ENCODE results near the gene WDFY3.
"Not testable (repeated sequence)": the region's sequence is repeated elsewhere in the genome, so short reads cannot be mapped to it uniquely, and the experiment has no call there.

Gene WDFY3

DNA sequence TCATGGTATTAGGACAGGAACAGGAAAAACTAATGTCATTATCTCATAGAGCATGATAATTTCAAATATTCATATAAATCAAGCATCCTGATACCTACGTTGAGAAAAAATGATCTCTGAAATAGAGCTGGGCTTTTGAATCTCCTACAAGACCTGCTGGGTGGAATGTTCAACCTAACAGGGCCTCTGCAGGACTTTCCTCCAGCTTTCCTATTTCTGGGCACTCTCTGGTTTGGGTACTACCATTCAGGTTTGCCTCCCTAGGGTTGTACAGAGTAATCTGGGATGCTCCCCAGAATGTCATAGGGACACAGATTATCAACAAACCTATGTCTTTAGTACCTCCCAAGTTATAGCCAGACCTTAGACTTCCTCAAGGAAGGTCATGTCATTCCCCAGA is 274.7 kb downstream of the WDFY3 start:
- no peak for DNase-seq

DNA sequence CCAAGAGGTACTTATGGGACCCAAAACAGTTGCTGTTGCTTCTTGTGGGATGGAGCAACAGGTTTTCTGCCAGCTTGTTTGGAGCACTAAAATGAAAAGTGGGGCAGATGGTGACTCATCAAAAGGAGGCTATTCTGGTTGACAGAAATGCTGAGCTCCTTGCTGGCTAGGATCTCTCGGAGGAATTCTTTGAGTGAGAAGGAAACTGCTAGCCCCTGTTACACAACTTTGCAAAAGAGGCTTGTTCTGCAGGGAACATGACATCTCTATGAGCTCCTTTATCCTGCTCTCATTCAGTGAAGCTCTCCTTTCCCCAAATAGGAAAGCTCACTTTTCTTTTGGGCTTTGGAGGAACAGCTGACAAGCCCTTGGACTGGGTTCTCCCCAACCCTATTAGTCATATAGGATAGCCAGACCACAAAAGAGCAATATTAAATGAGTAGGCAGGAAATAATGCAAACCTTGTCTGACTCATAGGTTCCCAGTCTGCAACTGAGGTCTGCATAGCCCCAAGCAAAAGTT is 275.3 kb downstream of the WDFY3 start:
- DNase-seq = no peak

DNA sequence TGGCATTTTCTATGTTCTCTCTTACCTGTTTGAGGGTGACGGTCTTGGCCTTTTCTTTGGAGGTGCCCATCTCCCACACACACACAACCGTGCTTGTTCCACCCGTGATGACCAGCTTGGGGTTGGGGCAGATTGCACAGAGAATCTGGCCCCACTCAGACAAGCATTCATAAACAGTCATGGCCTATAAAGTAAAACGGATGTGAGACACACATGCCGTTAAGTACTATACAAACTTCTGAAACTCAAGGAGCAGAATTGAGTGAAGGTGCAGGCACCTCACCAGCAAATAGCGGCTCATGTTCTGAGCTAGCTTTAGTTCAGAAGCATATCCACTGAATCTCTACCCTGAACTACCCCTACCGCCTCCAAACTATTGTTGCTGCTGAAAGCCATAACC is 276.0 kb downstream of the WDFY3 start:
- no peak for DNase-seq

DNA sequence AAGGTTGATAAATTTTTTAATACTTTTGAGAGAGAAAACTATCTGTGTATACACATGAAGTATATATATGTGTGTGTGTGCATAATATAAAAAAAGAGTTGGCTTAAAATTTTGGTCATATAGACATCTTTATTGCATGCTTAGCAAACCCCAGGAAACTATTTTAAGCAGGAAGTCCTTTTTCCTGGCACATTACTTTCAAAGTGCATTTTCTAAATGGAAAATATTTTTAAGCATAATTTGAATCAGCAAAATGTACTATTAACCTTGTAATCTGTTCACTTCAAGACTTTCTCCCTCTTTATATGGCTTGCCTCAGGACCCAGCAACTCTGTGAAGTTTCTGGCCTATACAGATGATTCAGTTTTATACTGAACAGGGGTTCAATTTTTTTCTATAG is 277.3 kb downstream of the WDFY3 start:
- DNase-seq = no peak

DNA sequence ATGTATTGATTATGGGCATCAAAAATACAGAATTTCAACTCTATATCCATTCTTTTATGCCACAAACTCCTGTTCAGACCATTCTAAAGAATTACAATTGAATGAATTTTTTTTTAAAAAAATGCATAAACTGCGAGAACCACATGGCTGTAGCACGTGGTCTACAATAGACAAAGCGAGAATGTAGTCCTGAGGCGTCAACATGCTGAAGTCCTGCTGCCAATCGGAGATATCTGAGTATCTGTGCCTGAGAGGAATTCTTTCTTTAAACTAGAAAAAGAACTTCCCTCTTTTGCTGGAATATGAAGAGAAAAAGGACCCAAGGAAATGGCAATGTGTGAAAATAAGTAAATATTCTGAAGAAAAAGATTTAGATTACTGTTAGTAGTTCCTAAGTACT is 277.9 kb downstream of the WDFY3 start:
- no peak for DNase-seq

DNA sequence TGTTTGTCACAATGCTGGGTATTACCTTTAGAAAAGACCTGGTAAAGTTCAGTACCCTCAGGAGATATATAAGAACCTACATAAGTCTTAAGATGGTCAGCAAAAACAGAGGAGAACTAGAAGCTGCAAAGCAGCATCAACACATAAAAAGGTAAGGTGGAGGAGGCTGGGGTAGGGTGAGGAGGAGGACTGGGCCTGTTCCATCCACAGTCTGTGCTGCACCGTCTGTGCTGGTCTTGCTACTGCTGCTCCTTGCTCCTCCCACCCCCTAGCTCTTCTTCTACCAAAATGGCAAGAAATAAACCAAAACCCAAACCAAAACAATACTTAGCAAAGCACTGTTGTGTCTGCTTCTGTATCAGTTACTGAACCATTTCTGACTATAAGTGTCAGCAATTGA is 281.4 kb downstream of the WDFY3 start:
- DNase-seq = no peak

GRCh38 chr4:84684361-84684760 is 282.1 kb downstream of the WDFY3 start:
- no peak for DNase-seq

GRCh38 chr4:84683064-84683850 is 283.2 kb downstream of the WDFY3 start:
- DNase-seq = no peak

DNA sequence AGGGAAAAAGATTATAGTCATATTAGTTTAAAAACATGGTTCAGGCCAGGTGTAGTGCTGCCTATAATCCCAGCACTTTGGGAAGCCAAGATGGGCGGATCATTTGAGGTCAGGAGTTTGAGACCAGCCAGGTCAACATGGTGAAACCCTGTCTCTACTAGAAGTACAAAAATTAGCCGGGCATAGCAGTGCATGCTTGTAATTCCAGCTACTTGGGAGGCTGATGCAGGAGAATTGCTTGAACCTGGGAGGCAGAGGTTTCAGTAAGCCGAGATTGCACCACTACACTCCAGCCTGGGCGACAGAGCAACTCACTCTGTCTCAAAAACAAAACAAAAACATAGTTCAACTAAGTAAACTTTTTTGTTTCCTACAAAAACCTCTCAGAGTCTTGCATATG is 283.8 kb downstream of the WDFY3 start:
- not testable (repeated sequence) for DNase-seq

DNA sequence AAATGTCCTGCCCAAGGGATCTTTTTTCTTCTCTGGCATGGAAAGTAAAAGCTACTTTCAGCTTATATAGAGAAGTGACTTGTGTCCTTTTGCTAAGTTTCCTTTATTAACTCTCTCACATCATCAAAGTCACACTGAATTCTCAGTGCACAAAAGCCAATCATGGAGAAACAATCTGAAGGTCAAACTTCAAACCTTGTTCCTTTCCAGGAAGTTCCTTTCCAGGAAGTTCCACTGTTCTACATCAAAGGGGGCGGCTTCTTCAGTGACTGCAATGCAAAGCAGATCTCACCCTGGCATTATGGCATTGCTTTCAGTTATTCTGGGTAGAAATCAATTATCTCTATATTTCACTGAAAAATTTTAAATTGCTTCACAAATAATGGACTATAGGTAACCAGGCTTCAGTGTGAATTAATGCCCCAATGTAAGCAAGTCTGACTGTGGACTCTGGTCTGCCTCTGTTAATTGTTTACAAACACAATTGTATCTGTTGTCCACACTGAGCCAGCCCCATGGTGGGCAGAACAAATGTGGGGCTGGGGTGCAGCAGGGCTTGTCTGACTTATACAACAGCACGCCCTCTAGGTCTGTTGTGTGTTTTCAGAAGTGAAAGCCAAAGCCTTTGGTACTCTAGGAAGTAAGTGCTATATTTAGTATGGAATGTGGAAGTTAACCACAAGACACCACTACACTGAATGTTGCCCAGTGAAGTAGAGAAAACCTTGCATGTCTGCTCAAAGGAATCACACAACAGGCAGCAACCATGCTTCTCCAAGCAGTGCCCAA is 284.8 kb downstream of the WDFY3 start:
- no peak for DNase-seq

DNA sequence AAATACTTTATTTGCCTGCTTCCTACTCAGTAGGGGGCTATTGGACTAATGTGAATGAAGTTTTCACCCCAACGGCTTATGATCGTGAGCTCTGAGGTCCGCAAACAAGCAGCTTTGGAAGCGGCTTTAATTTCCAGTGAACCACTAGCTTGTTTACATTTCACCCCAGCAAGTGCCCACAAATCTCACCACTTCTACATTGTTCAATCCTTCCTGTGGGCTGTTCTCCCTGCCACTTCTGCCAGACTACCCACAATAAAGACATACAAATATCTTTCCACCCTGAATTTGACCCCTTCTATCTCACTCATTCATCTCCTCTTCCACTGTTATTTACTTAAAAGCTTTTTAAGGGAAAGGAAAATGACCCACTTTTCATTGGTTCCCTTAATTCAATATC is 285.5 kb downstream of the WDFY3 start:
- DNase-seq = no peak

- DNase-seq = no peak
These were observed 287.3 kb downstream of the WDFY3 start for GRCh38 chr4:84678976-84679744.

DNA sequence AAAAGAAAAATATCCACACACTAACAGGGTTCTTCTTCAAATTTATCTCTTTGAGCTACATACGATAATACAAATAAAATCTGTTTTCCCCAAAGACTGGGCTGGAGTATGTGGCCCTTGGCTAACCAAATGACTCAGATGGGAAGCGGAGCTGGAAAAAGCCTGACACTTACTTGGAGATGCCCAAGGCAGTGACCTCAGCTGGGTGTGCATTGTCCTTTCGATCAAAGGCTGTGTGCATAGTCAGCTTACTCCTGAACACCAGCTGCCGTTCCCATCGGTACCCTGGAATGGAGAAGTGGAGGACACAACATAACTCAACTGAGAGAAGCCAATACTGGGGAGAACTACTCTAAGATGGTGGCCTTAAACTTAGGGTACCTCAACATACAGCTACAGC is 288.5 kb downstream of the WDFY3 start:
- no peak for DNase-seq

GRCh38 chr4:84677093-84677492 is 289.4 kb downstream of the WDFY3 start:
- DNase-seq = no peak

DNA sequence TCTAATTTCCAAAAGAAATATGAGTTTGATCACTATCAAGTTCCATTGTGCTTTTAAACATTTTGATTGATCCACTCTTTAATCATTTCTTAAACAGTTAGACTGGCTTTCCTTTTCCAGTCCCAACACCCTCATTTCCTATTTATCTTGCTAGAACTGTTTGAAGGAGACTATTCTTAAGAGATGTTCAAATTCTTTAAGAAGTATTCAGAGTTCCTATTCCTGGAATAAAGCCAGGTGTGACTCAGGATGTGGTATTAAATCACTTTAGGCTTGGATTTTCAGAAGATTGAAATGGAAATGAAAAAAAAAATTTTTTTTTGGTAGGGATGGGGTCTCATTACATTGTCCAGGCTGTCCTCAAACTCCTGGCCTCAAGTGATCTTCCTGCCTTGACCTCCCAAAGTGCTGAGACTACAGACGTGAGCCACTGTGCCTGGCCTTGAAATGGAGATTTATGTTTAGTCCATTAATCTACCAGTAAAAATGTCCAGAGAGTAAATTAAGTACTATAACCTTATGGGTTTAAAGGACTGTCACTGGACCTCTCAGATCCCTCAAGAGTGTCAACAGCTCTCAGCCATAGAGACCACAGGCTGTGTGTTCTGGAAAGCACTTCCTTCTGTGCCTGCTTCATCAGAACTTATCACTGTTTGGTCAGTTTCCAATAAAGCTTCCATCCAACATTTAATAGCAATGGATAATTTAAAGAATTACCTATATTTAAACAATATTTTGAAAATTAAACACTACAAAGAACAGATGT is 292.8 kb downstream of the WDFY3 start:
- no peak for DNase-seq

DNA sequence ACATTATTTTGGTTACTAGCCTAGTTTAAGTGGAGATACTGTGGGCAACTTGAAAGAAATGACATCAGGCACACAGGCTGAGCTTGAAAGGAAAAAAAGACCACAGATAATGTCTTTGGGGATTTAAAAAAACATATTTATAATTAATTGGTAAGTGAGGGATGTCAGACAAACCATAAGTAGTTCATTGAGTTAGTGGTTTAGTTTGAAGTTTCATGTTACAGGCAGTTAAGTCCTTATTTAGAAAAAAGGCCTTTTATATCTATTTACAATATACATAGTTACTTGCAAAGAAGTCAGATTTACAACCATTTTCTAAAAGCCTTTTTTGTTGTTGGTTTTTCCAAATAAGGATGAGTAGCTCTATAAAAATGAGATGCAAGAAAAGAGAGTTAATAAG is 294.3 kb downstream of the WDFY3 start:
- DNase-seq = no peak

DNA sequence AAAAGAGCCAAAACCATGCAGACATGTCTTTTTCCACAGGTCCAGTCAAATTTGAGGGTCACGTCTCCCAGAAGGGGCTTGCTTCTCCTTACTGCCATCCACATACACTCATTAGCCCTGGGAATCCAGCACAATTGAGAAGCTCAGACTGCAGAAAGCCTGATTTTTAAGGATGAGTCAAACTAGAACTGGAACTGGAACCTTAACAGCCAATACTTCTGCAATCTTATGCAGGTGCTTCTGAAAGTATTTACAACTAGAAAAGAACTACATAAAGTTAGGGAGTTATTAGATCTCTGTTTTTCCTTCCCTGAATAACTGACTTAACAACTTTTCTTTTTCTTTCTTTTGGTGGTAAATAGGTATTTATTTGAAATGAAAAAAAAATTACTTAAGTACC is 297.3 kb downstream of the WDFY3 start:
- no peak for DNase-seq

- DNase-seq = no peak
These were observed 300.1 kb downstream of the WDFY3 start for GRCh38 chr4:84666439-84666838.

DNA sequence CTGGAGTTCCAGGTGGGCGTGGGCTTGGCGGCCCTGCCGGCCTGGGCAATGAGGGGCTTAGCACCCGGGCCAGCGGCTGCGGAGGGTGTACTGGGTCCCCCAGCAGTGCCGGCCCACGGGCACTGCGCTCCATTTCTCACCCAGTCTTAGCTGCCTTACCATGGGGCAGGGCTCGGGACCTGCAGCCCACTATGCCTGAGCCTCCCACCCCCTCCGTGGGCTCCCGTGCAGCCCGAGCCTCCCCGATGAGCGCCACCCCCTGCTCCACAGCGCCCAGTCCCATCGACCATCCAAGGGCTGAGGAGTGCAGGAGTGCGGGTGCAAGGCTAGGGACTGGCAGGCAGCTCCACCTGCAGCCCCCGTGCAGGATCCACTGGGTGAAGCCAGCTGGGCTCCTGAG is 301.7 kb downstream of the WDFY3 start:
- not testable (repeated sequence) for DNase-seq

DNA sequence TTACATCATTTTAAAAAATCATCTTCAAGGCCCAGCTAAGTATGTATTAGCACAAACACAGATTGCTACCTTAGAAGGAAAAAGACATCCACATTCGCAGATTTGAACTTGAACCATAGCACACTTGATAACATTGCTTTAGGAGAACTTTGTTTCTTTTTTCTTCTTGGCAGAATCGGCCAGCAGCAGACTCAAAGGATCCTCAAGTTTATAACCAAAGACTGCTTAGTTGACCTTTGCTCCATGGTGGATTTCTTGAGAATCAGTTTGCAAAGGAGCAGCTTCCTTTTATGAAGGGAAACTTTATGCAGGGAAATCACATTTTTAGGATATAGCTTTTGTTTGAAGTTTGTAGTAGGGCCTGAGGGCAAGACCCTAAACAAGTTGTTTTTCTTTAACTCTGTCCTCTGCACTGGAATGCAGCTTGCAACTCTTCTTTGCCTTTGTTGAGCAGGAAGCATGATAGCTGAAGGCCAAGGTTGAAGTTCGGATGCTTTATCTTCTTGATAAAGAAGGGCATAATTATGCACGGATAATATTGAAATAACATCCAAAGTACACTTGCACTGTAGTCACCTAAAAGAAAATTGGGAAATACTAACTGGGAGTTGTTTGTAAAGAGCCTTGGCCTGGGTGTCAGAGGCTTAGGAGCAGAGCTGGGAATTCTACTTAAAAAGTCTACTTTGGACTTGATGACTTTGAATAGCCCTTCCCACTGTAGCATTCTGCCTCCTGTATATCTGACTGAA is 305.1 kb downstream of the WDFY3 start:
- no peak for DNase-seq

DNA sequence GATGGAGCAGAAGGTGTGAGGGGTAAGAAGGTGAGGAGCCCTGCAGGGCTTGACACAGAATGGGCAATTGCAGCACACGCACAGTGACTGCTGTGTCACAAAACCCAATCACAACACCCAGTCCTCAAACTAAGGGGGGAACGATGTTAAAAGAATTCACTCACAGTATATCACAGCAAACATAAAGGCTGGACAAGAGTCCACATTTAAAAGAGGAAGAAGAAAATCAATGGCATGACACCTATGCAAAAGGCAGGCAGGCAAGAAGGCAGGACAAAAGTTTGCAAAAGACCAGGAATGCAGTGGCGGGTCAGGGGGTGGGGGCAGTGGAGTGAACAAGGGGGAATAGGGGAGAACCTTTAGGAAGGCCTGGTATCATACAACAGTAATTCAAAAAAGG is 305.9 kb downstream of the WDFY3 start:
- no peak for DNase-seq

GRCh38 chr4:84652478-84652877 is 314.0 kb downstream of the WDFY3 start:
- DNase-seq = no peak
